CD4-positive, alpha-beta T cell treated with Interleukin-6 at 100 ng/mL for 8 hours (primary cell): ENCODE measurements around the gene DCST2.
A peak's percentile ranks its signal among the peaks of the same experiment; 100 is the strongest.

Experiments used
- DNase-seq: peaks from one replicate; pipeline ENCODE4 v3.0.0-alpha.2; 2020; ENCODE audit warnings: mixed read lengths, low spot score

DCST2 gene

GRCh38 chr1:155026588-155026987 is 7.0 kb downstream of the DCST2 start:
- no peak for DNase-seq

GRCh38 chr1:155026154-155026553 is 7.4 kb downstream of the DCST2 start:
- no peak for DNase-seq

- no peak for DNase-seq
These were observed 9.3 kb downstream of the DCST2 start for GRCh38 chr1:155024315-155024714.

GRCh38 chr1:155023627-155024026 is 10.0 kb downstream of the DCST2 start:
- no peak for DNase-seq

- no peak for DNase-seq
These were observed 10.7 kb downstream of the DCST2 start for GRCh38 chr1:155022927-155023236.

GRCh38 chr1:155022136-155022926 is 11.2 kb downstream of the DCST2 start:
- DNase-seq = no peak

GRCh38 chr1:155019377-155020245 is 14.0 kb downstream of the DCST2 start:
- DNase-seq = no peak

GRCh38 chr1:155018617-155019348 is 14.8 kb downstream of the DCST2 start:
- DNase-seq = no peak

GRCh38 chr1:155017946-155018316 is 15.7 kb downstream of the DCST2 start:
- DNase-seq = no peak

- DNase-seq = peak; percentile 90
These were observed 16.3 kb downstream of the DCST2 start for GRCh38 chr1:155017041-155017945.

GRCh38 chr1:155016231-155016831 is 17.2 kb downstream of the DCST2 start:
- peak; percentile 32 for DNase-seq

- no peak for DNase-seq
These were observed 17.9 kb downstream of the DCST2 start for GRCh38 chr1:155015527-155016230.

GRCh38 chr1:155014709-155015508 is 18.7 kb downstream of the DCST2 start:
- DNase-seq = no peak

GRCh38 chr1:155013632-155014031 is 19.9 kb downstream of the DCST2 start:
- peak; percentile 67 for DNase-seq

- DNase-seq = no peak
These were observed 20.6 kb downstream of the DCST2 start for GRCh38 chr1:155012776-155013602.

GRCh38 chr1:155012026-155012546 is 21.5 kb downstream of the DCST2 start:
- DNase-seq = peak; percentile 19

- DNase-seq = no peak
These were observed 22.1 kb downstream of the DCST2 start for GRCh38 chr1:155011437-155012025.

GRCh38 chr1:155011004-155011416 is 22.6 kb downstream of the DCST2 start:
- no peak for DNase-seq
